ENCODE data around the gene ANKRD18B. TPM values are rescaled to one million over a fixed set of nuclear protein-coding genes. Genes with fewer than 3 reads are reported as not detected.
"Not testable (repeated sequence)": the region's sequence is repeated elsewhere in the genome, so short reads cannot be mapped to it uniquely, and the experiment has no call there.

ANKRD18B gene
- total and polyA plus RNA-seq, 10 donors = 0.02 to 1.7 TPM; not detected in 8

- H3K4me3 ChIP-seq = no peak overlapping the region
- H3K36me3 ChIP-seq = no peaks in the 10 kb centered on the region
- peak in 8 of 11 experiments; percentile 31 to 62 (median 46) for TF ChIP-seq CTCF (IDR thresholded peaks at IDR 0.05 in 8 of 11, conservative IDR thresholded peaks at IDR 0.05 in 3 of 11)
- no peak for TF ChIP-seq POLR2A (IDR thresholded peaks at IDR 0.05)
- no peak for TF ChIP-seq POLR2AphosphoS5 (IDR thresholded peaks at IDR 0.05)
- no peak overlapping the region for H3K27ac ChIP-seq
- no peaks in the 10 kb centered on the region for H3K9me3 ChIP-seq
- no peaks in the 10 kb centered on the region for H3K4me1 ChIP-seq
- WGBS, 5 donors = 81 to 90% (median 85%) methylated on average over 2 of the region's 2 CpGs
- H3K27me3 ChIP-seq (replicated peaks in 1 of 7) = peaks cover 0 to 13% (median 0%) of the 10 kb centered on the region in 7 donors
- intact Hi-C loops (cut with DNase I; ENCODE audit: low total_unique reads) = no loop called here
- DNase-seq = no peak
Measured at GRCh38 chr9:33517373-33517772, 6.7 kb upstream of the ANKRD18B start.

- 56 to 72% (median 60%) methylated on average over 6 of the region's 6 CpGs for WGBS, 5 donors
- intact Hi-C loops (cut with DNase I; ENCODE audit: low total_unique reads) = not testable (repeated sequence)
Measured at GRCh38 chr9:33517934-33518577, 6.0 kb upstream of the ANKRD18B start.

GRCh38 chr9:33521861-33522260 is 2.2 kb upstream of the ANKRD18B start:
- H3K4me3 ChIP-seq; H3K9me3 ChIP-seq; DNase-seq; H3K27ac ChIP-seq; intact Hi-C loops (cut with DNase I; ENCODE audit: low total_unique reads); H3K36me3 ChIP-seq: not testable (repeated sequence)
- WGBS, 5 donors = 77 to 93% (median 81%) methylated on average over 6 of the region's 6 CpGs
- peaks cover 8 to 18% (median 14%) of the 10 kb centered on the region in 6 donors for H3K4me1 ChIP-seq
- H3K27me3 ChIP-seq (replicated peaks in 1 of 7) = peaks cover 0 to 55% (median 30%) of the 10 kb centered on the region in 7 donors

More at GRCh38 chr9:33517934-33518577, 6.0 kb upstream of the ANKRD18B start:
- H3K36me3 ChIP-seq, H3K27ac ChIP-seq, H3K9me3 ChIP-seq, DNase-seq, H3K4me3 ChIP-seq, H3K4me1 ChIP-seq: not testable (repeated sequence)
- H3K27me3 ChIP-seq (replicated peaks in 1 of 7) = peaks cover 0 to 20% (median 0%) of the 10 kb centered on the region in 7 donors

GRCh38 chr9:33524306-33524947 is 376 bp downstream of the ANKRD18B start:
- WGBS, 5 donors = 2 to 5% (median 4%) methylated on average over 15 to 45 of the region's 45 CpGs
- intact Hi-C loops (cut with DNase I; ENCODE audit: low total_unique reads) = no loop called here
- peaks cover 0 to 79% (median 30%) of the 10 kb centered on the region in 7 donors for H3K27me3 ChIP-seq (replicated peaks in 1 of 7)
- TF ChIP-seq CTCF (IDR thresholded peaks at IDR 0.05 in 8 of 11, conservative IDR thresholded peaks at IDR 0.05 in 3 of 11) (no peak), POLR2A (IDR thresholded peaks at IDR 0.05) (no peak), POLR2AphosphoS5 (IDR thresholded peaks at IDR 0.05) (no peak)
- H3K4me1 ChIP-seq = peaks cover 8 to 18% (median 14%) of the 10 kb centered on the region in 6 donors
- H3K4me3 ChIP-seq = peak overlapping the region in 5 of 8 donors; percentile 15 to 68 (median 35)
- no peaks in the 10 kb centered on the region for H3K36me3 ChIP-seq
- peak; percentile 41 for DNase-seq
- no peaks in the 10 kb centered on the region for H3K9me3 ChIP-seq
- H3K27ac ChIP-seq = no peak overlapping the region

- DNase-seq; H3K9me3 ChIP-seq; H3K27ac ChIP-seq; H3K4me3 ChIP-seq; H3K36me3 ChIP-seq; intact Hi-C loops (cut with DNase I; ENCODE audit: low total_unique reads): not testable (repeated sequence)
- Histone ChIP-seq H3K4me1 (peaks cover 8 to 18% (median 14%) of the 10 kb centered on the region in 6 donors), H3K27me3 (replicated peaks in 1 of 7) (peaks cover 0 to 69% (median 30%) of the 10 kb centered on the region in 7 donors)
Measured at GRCh38 chr9:33528069-33528468, 4.0 kb downstream of the ANKRD18B start.

- H3K9me3 ChIP-seq; DNase-seq; H3K36me3 ChIP-seq; H3K27ac ChIP-seq; H3K4me1 ChIP-seq; H3K4me3 ChIP-seq; intact Hi-C loops (cut with DNase I; ENCODE audit: low total_unique reads): not testable (repeated sequence)
- 66 to 79% (median 70%) methylated on average over 3 of the region's 3 CpGs for WGBS, 5 donors
- H3K27me3 ChIP-seq (replicated peaks in 1 of 7) = peaks cover 0 to 15% (median 0%) of the 10 kb centered on the region in 7 donors
Measured at GRCh38 chr9:33533958-33534357, 9.9 kb downstream of the ANKRD18B start.

Data from spleen (tissue), 11 donors.